GM18526 (cell line): ENCODE data around the gene NT5C2.

Experiments
- POLR2A ChIP-seq: IDR thresholded peaks from 3 replicates; pipeline ENCODE4 v1.6.1; 2011; ENCODE audit not compliant: insufficient read length; ENCODE audit errors: extremely low read depth

Gene NT5C2

GRCh38 chr10:103193107-103193819, at the start of gene NT5C2:
Gene NT5C2, minus strand, starts transcription at chr10:103193272. Its CDS starts 18,314 bp downstream, at chr10:103174958.
- TF ChIP-seq POLR2A, result peak; percentile 58

- no peak for TF ChIP-seq POLR2A
Observed at GRCh38 chr10:103241262-103242011, 48.4 kb upstream of the NT5C2 start.

- no peak for TF ChIP-seq POLR2A
Observed at GRCh38 chr10:103238506-103239252, 45.6 kb upstream of the NT5C2 start.

- TF ChIP-seq POLR2A, result no peak
Observed at GRCh38 chr10:103235775-103236174, 42.7 kb upstream of the NT5C2 start.

GRCh38 chr10:103232772-103233488, 39.9 kb upstream of the NT5C2 start:
- TF ChIP-seq POLR2A, result no peak

- TF ChIP-seq POLR2A, result no peak
Observed at GRCh38 chr10:103232131-103232673, 39.1 kb upstream of the NT5C2 start.

- TF ChIP-seq POLR2A, result no peak
Observed at GRCh38 chr10:103231047-103231551, 38.0 kb upstream of the NT5C2 start.

GRCh38 chr10:103227416-103227815, 34.3 kb upstream of the NT5C2 start:
- no peak for TF ChIP-seq POLR2A

- TF ChIP-seq POLR2A, result no peak
Observed at GRCh38 chr10:103225939-103226338, 32.9 kb upstream of the NT5C2 start.

- TF ChIP-seq POLR2A, result no peak
Observed at GRCh38 chr10:103224133-103224532, 31.1 kb upstream of the NT5C2 start.

- no peak for TF ChIP-seq POLR2A
Observed at GRCh38 chr10:103215601-103216000, 22.5 kb upstream of the NT5C2 start.

GRCh38 chr10:103207141-103207540, 14.1 kb upstream of the NT5C2 start:
- TF ChIP-seq POLR2A, result no peak

- no peak for TF ChIP-seq POLR2A
Observed at GRCh38 chr10:103204353-103205255, 11.5 kb upstream of the NT5C2 start.

- TF ChIP-seq POLR2A, result no peak
Observed at GRCh38 chr10:103203466-103203865, 10.4 kb upstream of the NT5C2 start.

GRCh38 chr10:103202319-103202718, 9.2 kb upstream of the NT5C2 start:
- no peak for TF ChIP-seq POLR2A
